ENCODE data around the gene NR2E1. TPM values are rescaled to one million over a fixed set of nuclear protein-coding genes. Genes with fewer than 3 reads are reported as not detected.

NR2E1 gene
- total RNA-seq, 1 donor from 2014 or later, result not detected

DNA sequence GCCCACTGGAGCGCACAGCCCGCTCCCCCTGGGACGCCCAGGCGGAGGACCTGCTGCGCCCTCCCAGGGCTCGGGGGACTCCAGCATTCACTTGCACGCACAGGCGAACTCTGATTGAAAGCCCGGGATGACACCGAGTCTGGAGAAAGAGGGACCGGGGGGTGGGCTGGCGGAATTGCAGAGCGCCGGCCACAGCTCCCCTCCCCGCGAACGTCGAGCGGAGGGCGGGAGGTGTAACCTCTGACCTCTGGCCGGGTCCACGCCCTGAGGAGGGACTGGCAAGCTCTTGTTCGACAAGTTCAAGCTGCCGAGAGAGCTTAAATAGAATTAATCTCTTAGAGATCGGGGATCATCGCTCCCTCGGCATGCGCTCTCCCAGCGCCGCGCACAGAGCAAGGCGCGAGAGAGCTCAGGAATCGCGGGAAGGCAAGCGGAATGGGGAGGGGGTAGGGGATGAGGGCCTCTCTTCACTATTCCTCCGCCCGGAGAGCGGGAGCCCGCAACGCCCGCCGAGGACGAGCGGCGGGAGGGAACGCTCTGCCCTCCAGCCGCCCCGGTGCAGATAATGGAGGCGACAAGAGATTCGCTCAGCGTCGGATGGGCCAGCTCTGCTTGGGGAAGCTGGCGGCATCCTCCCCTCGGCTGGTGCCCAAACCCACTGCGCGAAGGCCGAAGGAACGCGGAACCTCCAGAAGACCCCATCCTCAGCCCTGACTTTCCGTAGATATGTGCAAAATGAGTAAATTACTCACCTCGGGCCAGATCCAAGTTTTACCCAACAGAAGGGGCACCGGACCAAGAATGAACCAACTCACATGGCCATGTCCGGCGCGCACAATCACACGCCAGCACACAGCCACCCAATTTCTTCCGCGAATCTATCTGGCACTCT, 761 bp upstream of the NR2E1 start:
- H3K27me3 ChIP-seq, result peaks cover 53% of the 10 kb centered on the region
- H3K27ac ChIP-seq, result no peak overlapping the region
- no peaks in the 10 kb centered on the region for H3K9me3 ChIP-seq
- no peaks in the 10 kb centered on the region for H3K36me3 ChIP-seq
- TF ChIP-seq, protein P1, sequence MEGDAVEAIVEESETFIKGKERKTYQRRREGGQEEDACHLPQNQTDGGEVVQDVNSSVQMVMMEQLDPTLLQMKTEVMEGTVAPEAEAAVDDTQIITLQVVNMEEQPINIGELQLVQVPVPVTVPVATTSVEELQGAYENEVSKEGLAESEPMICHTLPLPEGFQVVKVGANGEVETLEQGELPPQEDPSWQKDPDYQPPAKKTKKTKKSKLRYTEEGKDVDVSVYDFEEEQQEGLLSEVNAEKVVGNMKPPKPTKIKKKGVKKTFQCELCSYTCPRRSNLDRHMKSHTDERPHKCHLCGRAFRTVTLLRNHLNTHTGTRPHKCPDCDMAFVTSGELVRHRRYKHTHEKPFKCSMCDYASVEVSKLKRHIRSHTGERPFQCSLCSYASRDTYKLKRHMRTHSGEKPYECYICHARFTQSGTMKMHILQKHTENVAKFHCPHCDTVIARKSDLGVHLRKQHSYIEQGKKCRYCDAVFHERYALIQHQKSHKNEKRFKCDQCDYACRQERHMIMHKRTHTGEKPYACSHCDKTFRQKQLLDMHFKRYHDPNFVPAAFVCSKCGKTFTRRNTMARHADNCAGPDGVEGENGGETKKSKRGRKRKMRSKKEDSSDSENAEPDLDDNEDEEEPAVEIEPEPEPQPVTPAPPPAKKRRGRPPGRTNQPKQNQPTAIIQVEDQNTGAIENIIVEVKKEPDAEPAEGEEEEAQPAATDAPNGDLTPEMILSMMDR (IDR thresholded peaks at IDR 0.05), result no peak
- TF ChIP-seq POLR2AphosphoS5 (IDR thresholded peaks at IDR 0.05; ENCODE audit: insufficient read depth in 1 of 2, low read depth in 1 of 2) (no peak), POLR2A (IDR thresholded peaks at IDR 0.05) (no peak)
- H3K4me1 ChIP-seq, result peaks cover 62% of the 10 kb centered on the region
- intact Hi-C loops (cut with DNase I), result loop anchor here (5.0 kb wide), 1 partner anchor 188 kb away; no protein-coding TSS in a partner anchor
- DNase-seq (ENCODE audit: extremely low spot score in 2 of 2), result peak in 1 of 2 donors; percentile 71
- no peak overlapping the region for H3K4me3 ChIP-seq

GRCh38 chr6:108166664-108167448, 1.0 kb downstream of the NR2E1 start:
- Histone ChIP-seq H3K4me3 (no peak overlapping the region), H3K36me3 (no peaks in the 10 kb centered on the region)

GRCh38 chr6:108167449-108168089, 1.7 kb downstream of the NR2E1 start:
- peaks cover 53% of the 10 kb centered on the region for H3K27me3 ChIP-seq
- DNase-seq (ENCODE audit: extremely low spot score in 2 of 2), result no peak
- no peak overlapping the region for H3K27ac ChIP-seq
- no peak overlapping the region for H3K4me3 ChIP-seq
- no peaks in the 10 kb centered on the region for H3K36me3 ChIP-seq
- peaks cover 62% of the 10 kb centered on the region for H3K4me1 ChIP-seq
- no peaks in the 10 kb centered on the region for H3K9me3 ChIP-seq
- TF ChIP-seq, protein P1 (IDR thresholded peaks at IDR 0.05), result no peak
- TF ChIP-seq POLR2AphosphoS5 (IDR thresholded peaks at IDR 0.05; ENCODE audit: insufficient read depth in 1 of 2, low read depth in 1 of 2) (no peak), POLR2A (IDR thresholded peaks at IDR 0.05) (no peak)
- intact Hi-C loops (cut with DNase I), result loop anchor here (5.0 kb wide), 1 partner anchor 190 kb away; no protein-coding TSS in a partner anchor

More at GRCh38 chr6:108166664-108167448, 1.0 kb downstream of the NR2E1 start:
- intact Hi-C loops (cut with DNase I), result loop anchor here (5.0 kb wide), 1 partner anchor 190 kb away; no protein-coding TSS in a partner anchor
- peak in 1 of 2 donors; percentile 27 for DNase-seq (ENCODE audit: extremely low spot score in 2 of 2)
- Histone ChIP-seq H3K9me3 (no peaks in the 10 kb centered on the region), H3K27me3 (peaks cover 53% of the 10 kb centered on the region), H3K4me1 (peaks cover 62% of the 10 kb centered on the region), H3K27ac (no peak overlapping the region)
- no peak for TF ChIP-seq POLR2A (IDR thresholded peaks at IDR 0.05)
- TF ChIP-seq POLR2AphosphoS5 (IDR thresholded peaks at IDR 0.05; ENCODE audit: insufficient read depth in 1 of 2, low read depth in 1 of 2), result no peak
- TF ChIP-seq, protein P1 (IDR thresholded peaks at IDR 0.05), result no peak

- H3K36me3 ChIP-seq, result no peaks in the 10 kb centered on the region
- TF ChIP-seq POLR2A (IDR thresholded peaks at IDR 0.05) (no peak), POLR2AphosphoS5 (IDR thresholded peaks at IDR 0.05; ENCODE audit: insufficient read depth in 1 of 2, low read depth in 1 of 2) (no peak)
- TF ChIP-seq, protein P1 (IDR thresholded peaks at IDR 0.05), result no peak
- intact Hi-C loops (cut with DNase I), result loop anchor here (5.0 kb wide), 1 partner anchor 191 kb away; no protein-coding TSS in a partner anchor
- H3K9me3 ChIP-seq, result no peaks in the 10 kb centered on the region
- peak overlapping the region; percentile 1 to 36 for H3K4me3 ChIP-seq
- no peak for DNase-seq (ENCODE audit: extremely low spot score in 2 of 2)
- peaks cover 62% of the 10 kb centered on the region for H3K4me1 ChIP-seq
- no peak overlapping the region for H3K27ac ChIP-seq
- H3K27me3 ChIP-seq, result peaks cover 48% of the 10 kb centered on the region
Measured at GRCh38 chr6:108168090-108168463, 2.3 kb downstream of the NR2E1 start.
